IMR-90 (cell line): ENCODE measurements around the gene VEZT. TPM values are rescaled to one million over a fixed set of nuclear protein-coding genes. Genes with fewer than 3 reads are reported as not detected.
A peak's percentile ranks its signal among the peaks of the same experiment; 100 is the strongest.

ENCODE experiments used
- ATAC-seq: fragments of 200-7000 bp; cut with Tn5 transposase; 2 replicates; pipeline ENCODE4 v1.9.1; 2020; ENCODE audit warnings: low read depth, mild to moderate bottlenecking, moderate library complexity
- BruUV-seq: library from RNA; stranded (reverse); fragments of 400-500 nt; replicated peaks from 2 replicates; lab custom pipeline; 2021; lab: Mats Ljungman, UMichigan
- CTCF ChIA-PET: fragments of 300-600 bp; formaldehyde crosslinking; extraction: SDS; loops from one replicate; lab custom pipeline; 2021; ENCODE audit warnings: antibody characterized with exemption; lab: Yijun Ruan, JAX
- POLR2A ChIA-PET: fragments of 300-600 bp; sonication (Branson Sonifier 250); formaldehyde crosslinking; loops from one replicate; lab custom pipeline; 2022; ENCODE audit warnings: antibody characterized with exemption; ENCODE audit not compliant: unreplicated experiment; lab: Charles Lee
- DNase-seq: peaks from one replicate; pipeline ENCODE4 v3.0.0; 2013
- H2AFZ ChIP-seq: replicated peaks from 2 replicates; pipeline ENCODE3; 2013; ENCODE audit warnings: low read length, mild to moderate bottlenecking; ENCODE audit not compliant: poor library complexity
- H2AK5ac ChIP-seq: 2 replicates; pipeline ENCODE4 v1.6.1; 2013; ENCODE audit warnings: low read depth, low read length, inconsistent platforms
- H2AK9ac ChIP-seq: replicated peaks from 2 replicates; pipeline ENCODE3; 2013; ENCODE audit warnings: mild to moderate bottlenecking, low read depth, low read length, moderate library complexity; ENCODE audit not compliant: poor library complexity
- H2BK120ac ChIP-seq: 2 replicates; pipeline ENCODE4 v1.6.1; 2013; ENCODE audit warnings: low read depth, low read length, inconsistent platforms
- H2BK15ac ChIP-seq: 3 replicates; pipeline ENCODE4 v1.6.1; 2013; ENCODE audit warnings: low read depth, low read length, inconsistent platforms
- H2BK20ac ChIP-seq: 2 replicates; pipeline ENCODE4 v1.6.1; 2013; ENCODE audit warnings: low read depth, mild to moderate bottlenecking, inconsistent platforms, low read length, moderate library complexity
- H2BK5ac ChIP-seq: 2 replicates; pipeline ENCODE4 v1.6.1; 2013; ENCODE audit warnings: mild to moderate bottlenecking, low read depth, low read length, inconsistent platforms; ENCODE audit not compliant: poor library complexity, severe bottlenecking
- H3K14ac ChIP-seq: replicated peaks from 2 replicates; pipeline ENCODE4 v1.6.1; 2013; ENCODE audit warnings: low read depth, low read length, inconsistent platforms
- H3K18ac ChIP-seq: 2 replicates; pipeline ENCODE4 v1.6.1; 2013; ENCODE audit warnings: low read depth, low read length, control low read depth
- H3K23ac ChIP-seq: 2 replicates; pipeline ENCODE4 v1.6.1; 2013; ENCODE audit warnings: low read depth, low read length, inconsistent platforms
- H3K27ac ChIP-seq: 2 replicates; pipeline ENCODE4 v1.5.1; 2013; ENCODE audit warnings: mild to moderate bottlenecking, control low read depth, low read length; ENCODE audit not compliant: insufficient read depth
- H3K27me3 ChIP-seq: 2 replicates; pipeline ENCODE4 v1.6.1; 2013; ENCODE audit warnings: low read length; ENCODE audit not compliant: control insufficient read depth, insufficient read depth
- H3K36me3 ChIP-seq: 2 replicates; pipeline ENCODE4 v1.6.1; 2013; ENCODE audit warnings: low read length, mixed read lengths; ENCODE audit not compliant: control insufficient read depth, insufficient read depth
- H3K4ac ChIP-seq: 2 replicates; pipeline ENCODE4 v1.6.1; 2013; ENCODE audit warnings: low read depth, low read length, inconsistent platforms
- H3K4me1 ChIP-seq: 2 replicates; pipeline ENCODE4 v1.6.1; 2013; ENCODE audit warnings: low read length, mixed read lengths; ENCODE audit not compliant: control insufficient read depth, insufficient read depth
- H3K4me2 ChIP-seq: 2 replicates; pipeline ENCODE4 v1.6.1; 2013; ENCODE audit warnings: low read depth, mild to moderate bottlenecking, control low read depth, low read length, moderate library complexity
- H3K4me3 ChIP-seq: 2 replicates; pipeline ENCODE4 v1.5.1; 2013; ENCODE audit warnings: low read depth, mild to moderate bottlenecking, control low read depth, low read length, moderate library complexity; ENCODE audit not compliant: insufficient read depth
- H3K56ac ChIP-seq: 2 replicates; pipeline ENCODE4 v1.6.1; 2013; ENCODE audit warnings: low read length, inconsistent platforms; ENCODE audit not compliant: insufficient read depth; ENCODE audit errors: extremely low read depth
- H3K79me1 ChIP-seq, 2 experiments: 2 replicates each; pipeline ENCODE4 v1.6.1; 2013; ENCODE audit warnings: low read length in 2 of 2, inconsistent platforms in 1 of 2, low read depth in 1 of 2
- H3K9ac ChIP-seq: 2 replicates; pipeline ENCODE4 v1.6.1; 2013; ENCODE audit warnings: low read depth, low read length, control low read depth
- H3K9me1 ChIP-seq: 2 replicates; pipeline ENCODE4 v1.6.1; 2013; ENCODE audit warnings: low read length, inconsistent platforms; ENCODE audit not compliant: insufficient read depth
- H3K9me3 ChIP-seq: 2 replicates; pipeline ENCODE4 v1.6.1; 2013; ENCODE audit warnings: low read length; ENCODE audit not compliant: control insufficient read depth, insufficient read depth
- H4K20me1 ChIP-seq: 2 replicates; pipeline ENCODE4 v1.6.1; 2013; ENCODE audit warnings: low read length, inconsistent platforms; ENCODE audit not compliant: insufficient read depth
- H4K5ac ChIP-seq: 2 replicates; pipeline ENCODE4 v1.6.1; 2013; ENCODE audit warnings: mild to moderate bottlenecking, low read depth, low read length, control low read depth
- H4K8ac ChIP-seq, 2 experiments: 2 replicates each; pipeline ENCODE4 v1.6.1; 2013; ENCODE audit warnings: low read depth in 2 of 2, low read length in 2 of 2, control low read depth in 1 of 2, inconsistent platforms in 1 of 2
- H4K91ac ChIP-seq: 2 replicates; pipeline ENCODE4 v1.6.1; 2013; ENCODE audit warnings: low read depth, low read length, inconsistent platforms; ENCODE audit not compliant: insufficient read depth
- CEBPB ChIP-seq: IDR thresholded peaks from 2 replicates; pipeline ENCODE4 v1.6.1; 2012; ENCODE audit warnings: low read depth, low read length, improper control_type of control experiment
- RFX5 ChIP-seq: IDR thresholded peaks from 2 replicates; pipeline ENCODE4 v1.8.0; 2012; ENCODE audit warnings: low read depth, mild to moderate bottlenecking, low read length, moderate library complexity
- WGBS, 2 experiments: methylation state at CpG; one replicate each; pipeline versions ENCODE4 v1.1.5 to v1.1.7; 2013; ENCODE audit warnings: missing lambda C conversion rate in 2 of 2; ENCODE audit not compliant: insufficient read length in 1 of 2; ENCODE audit errors: extremely low coverage in 2 of 2; 5-methylcytosine and 5-hydroxymethylcytosine counted together
- dilution Hi-C: fragments of 300-500 bp; cut with HindIII; formaldehyde crosslinking; loops from one replicate; pipeline ENCODE4 v1.14.3; 2018; ENCODE audit warnings: low sequenced_read_pairs; ENCODE audit not compliant: unreplicated experiment
- in situ Hi-C: fragments of 300-500 bp; cut with MboI; formaldehyde crosslinking; loops from 3 replicates; pipeline ENCODE4 v1.14.3; 2019; ENCODE audit warnings: low sequenced_read_pairs, inconsistent platforms, mixed read lengths
- intact Hi-C: fragments of 100-400 bp; cut with micrococcal nuclease; formaldehyde crosslinking; loops from 2 replicates; pipeline ENCODE4 v1.10.0; 2022
- polyA plus RNA-seq, 3 experiments: library from polyadenylated mRNA; depleted of rRNA; stranded (reverse); fragments of >200 nt; gene quantifications; 2 replicates each; pipeline ENCODE4 v1.2.3, GENCODE V29; 2012; ENCODE audit warnings: low replicate concordance in 1 of 3
- total RNA-seq: library from RNA; depleted of rRNA; stranded (reverse); fragments of >200 nt; gene quantifications from 2 replicates; pipeline ENCODE4 v1.2.3, GENCODE V29; 2012
- TF ChIP-seq, protein P1 (sequence below): fragments of 150-350 bp; IDR thresholded peaks from 2 replicates; pipeline ENCODE4 v1.6.1; 2017; ENCODE audit warnings: mild to moderate bottlenecking, antibody characterized with exemption, low read length, low read depth

VEZT gene
- total and polyA plus RNA-seq, 2 of the 4 experiments (the other 2 are of a cell fraction) = 54.5 to 90.2 TPM

GRCh38 chr12:95326445-95326844, 108.8 kb downstream of the VEZT start:
- TF ChIP-seq CEBPB (peak; percentile 51; the same call in 1 of the 2 replicates), RFX5 (no peak)
- TF ChIP-seq, protein P1, sequence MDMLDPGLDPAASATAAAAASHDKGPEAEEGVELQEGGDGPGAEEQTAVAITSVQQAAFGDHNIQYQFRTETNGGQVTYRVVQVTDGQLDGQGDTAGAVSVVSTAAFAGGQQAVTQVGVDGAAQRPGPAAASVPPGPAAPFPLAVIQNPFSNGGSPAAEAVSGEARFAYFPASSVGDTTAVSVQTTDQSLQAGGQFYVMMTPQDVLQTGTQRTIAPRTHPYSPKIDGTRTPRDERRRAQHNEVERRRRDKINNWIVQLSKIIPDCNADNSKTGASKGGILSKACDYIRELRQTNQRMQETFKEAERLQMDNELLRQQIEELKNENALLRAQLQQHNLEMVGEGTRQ = no peak
- ChIA-PET POLR2A (no interaction called here), CTCF (no interaction called here)
- no peak overlapping the region for H2BK15ac ChIP-seq
- no peak overlapping the region for H4K91ac ChIP-seq
- H3K18ac ChIP-seq = peak overlapping the region; percentile 60
- no peak overlapping the region for H3K4me3 ChIP-seq
- no peaks in the 10 kb centered on the region for H3K9me1 ChIP-seq
- H3K14ac ChIP-seq = no peak overlapping the region; the same call in 1 of the 2 replicates
- H2BK5ac ChIP-seq = no peak overlapping the region
- peak overlapping the region; percentile 7; the same call in 1 of the 2 replicates for H2BK20ac ChIP-seq
- peak overlapping the region; percentile 17 for H3K4me2 ChIP-seq
- DNase-seq (peak; percentile 77), ATAC-seq (peak; percentile 66)
- no peaks in the 10 kb centered on the region for H4K20me1 ChIP-seq
- no peak overlapping the region for H2AK9ac ChIP-seq
- H3K56ac ChIP-seq = no peak overlapping the region
- H2AFZ ChIP-seq = no peak overlapping the region
- H3K4me1 ChIP-seq = peaks cover 6% of the 10 kb centered on the region
- H3K9me3 ChIP-seq = no peaks in the 10 kb centered on the region
- H2AK5ac ChIP-seq = no peak overlapping the region
- H3K79me1 ChIP-seq = no peaks in the 10 kb centered on the region
- H3K9ac ChIP-seq = no peak overlapping the region
- no TSS peak for BruUV-seq
- peak overlapping the region; percentile 32; the same call in 1 of the 2 replicates for H3K27ac ChIP-seq
- H3K4ac ChIP-seq = peak overlapping the region; percentile 5; the same call in 1 of the 2 replicates
- H3K27me3 ChIP-seq = no peaks in the 10 kb centered on the region
- H4K8ac ChIP-seq = peak overlapping the region in 1 of 2 experiments; percentile 1; a peak in 1 of 4 replicates
- H3K23ac ChIP-seq = no peak overlapping the region
- intact Hi-C loops = no loop called here
- WGBS, 2 experiments = no CpG with 5 or more reads among the region's 1 CpG
- in situ Hi-C loops = loop anchor here (25.0 kb wide), 1 partner anchor 1189 kb away; the partner anchor contains the start of gene PLXNC1
- peak overlapping the region; percentile 12; the same call in 1 of the 2 replicates for H4K5ac ChIP-seq
- H2BK120ac ChIP-seq = peak overlapping the region; percentile 1; the same call in 1 of the 2 replicates
- H3K36me3 ChIP-seq = no peaks in the 10 kb centered on the region
- dilution Hi-C loops = no loop called here
